Fibroblast of skin of scalp (primary cell): ENCODE results near the gene ADCYAP1R1. TPM values are rescaled to one million over a fixed set of nuclear protein-coding genes. Genes with fewer than 3 reads are reported as not detected.

ENCODE experiments used
- DNase-seq: peaks from one replicate; pipeline ENCODE4 v3.0.0-alpha.2; 2013
- polyA plus RNA-seq, 2 experiments: library from polyadenylated mRNA; unstranded; fragments of 120-200 nt; gene quantifications; one replicate each; pipeline ENCODE4 v1.2.1, GENCODE V29; 2013; ENCODE audit not compliant: insufficient read length in 2 of 2

The ADCYAP1R1 gene
- 0.02 TPM for polyA plus RNA-seq (2013, experiment 1 of 2; ENCODE audit: insufficient read length)
- polyA plus RNA-seq (2013, experiment 2 of 2; ENCODE audit: insufficient read length), result 0.57 TPM

- no peak for DNase-seq
Observed at GRCh38 chr7:31051598-31052486, at the start of gene ADCYAP1R1. ADCYAP1R1 (plus strand) TSS chr7:31052308; CDS start chr7:31063265, 10,957 bp downstream.

GRCh38 chr7:31003097-31003496 is 49.0 kb upstream of the ADCYAP1R1 start:
- no peak for DNase-seq

GRCh38 chr7:31003721-31004120 is 48.4 kb upstream of the ADCYAP1R1 start:
- peak; percentile 21 for DNase-seq

GRCh38 chr7:31004393-31004792 is 47.7 kb upstream of the ADCYAP1R1 start:
- DNase-seq, result peak; percentile 7

- DNase-seq, result no peak
Observed at GRCh38 chr7:31006857-31007256, 45.3 kb upstream of the ADCYAP1R1 start.

- no peak for DNase-seq
Observed at GRCh38 chr7:31007634-31008033, 44.5 kb upstream of the ADCYAP1R1 start.

GRCh38 chr7:31014826-31015225 is 37.3 kb upstream of the ADCYAP1R1 start:
- DNase-seq, result no peak

GRCh38 chr7:31017032-31017675 is 35.0 kb upstream of the ADCYAP1R1 start:
- no peak for DNase-seq

- no peak for DNase-seq
Observed at GRCh38 chr7:31017721-31018120, 34.4 kb upstream of the ADCYAP1R1 start.

GRCh38 chr7:31019509-31019908 is 32.6 kb upstream of the ADCYAP1R1 start:
- no peak for DNase-seq

- no peak for DNase-seq
Observed at GRCh38 chr7:31020161-31020560, 31.9 kb upstream of the ADCYAP1R1 start.

GRCh38 chr7:31020652-31021051 is 31.5 kb upstream of the ADCYAP1R1 start:
- DNase-seq, result no peak

- no peak for DNase-seq
Observed at GRCh38 chr7:31022117-31022516, 30.0 kb upstream of the ADCYAP1R1 start.

GRCh38 chr7:31022726-31023125 is 29.4 kb upstream of the ADCYAP1R1 start:
- DNase-seq, result no peak

GRCh38 chr7:31023877-31024276 is 28.2 kb upstream of the ADCYAP1R1 start:
- no peak for DNase-seq

GRCh38 chr7:31027161-31027965 is 24.7 kb upstream of the ADCYAP1R1 start:
- peak; percentile 25 for DNase-seq

GRCh38 chr7:31028006-31028405 is 24.1 kb upstream of the ADCYAP1R1 start:
- DNase-seq, result no peak

GRCh38 chr7:31028417-31028992 is 23.6 kb upstream of the ADCYAP1R1 start:
- no peak for DNase-seq

GRCh38 chr7:31029251-31030042 is 22.7 kb upstream of the ADCYAP1R1 start:
- no peak for DNase-seq

GRCh38 chr7:31033674-31034300 is 18.3 kb upstream of the ADCYAP1R1 start:
- DNase-seq, result peak; percentile 3

GRCh38 chr7:31036924-31037323 is 15.2 kb upstream of the ADCYAP1R1 start:
- DNase-seq, result no peak
